Liver (tissue), 9 donors: Measurements from ENCODE around the gene TMIE. TPM values are rescaled to one million over a fixed set of nuclear protein-coding genes. Genes with fewer than 3 reads are reported as not detected.
"Not testable (repeated sequence)": the region's sequence is repeated elsewhere in the genome, so short reads cannot be mapped to it uniquely, and the experiment has no call there.

ENCODE experiments used
- DNase-seq: peaks from one replicate; pipeline ENCODE4 v3.0.0-alpha.2; 2017; ENCODE audit warnings: low spot score
- H3K27ac ChIP-seq, 2 donors: one replicate each; pipeline ENCODE4 v1.7.0; 2013; ENCODE audit warnings: inconsistent platforms in 2 of 2, low read length in 2 of 2, control low read depth in 1 of 2, low read depth in 1 of 2, mild to moderate bottlenecking in 1 of 2
- H3K27me3 ChIP-seq, 4 donors: one replicate each; pipeline versions ENCODE4 v1.6.1 to v1.7.0; 2013; ENCODE audit warnings: low read length in 3 of 4, inconsistent platforms in 1 of 4, mild to moderate bottlenecking in 1 of 4, moderate library complexity in 1 of 4; ENCODE audit not compliant: control insufficient read depth in 4 of 4, insufficient read depth in 4 of 4
- H3K36me3 ChIP-seq, 4 donors: one replicate each; pipeline versions ENCODE4 v1.6.1 to v1.7.0; 2013; ENCODE audit warnings: low read length in 3 of 4, mild to moderate bottlenecking in 3 of 4, low read depth in 1 of 4, moderate library complexity in 1 of 4; ENCODE audit not compliant: control insufficient read depth in 4 of 4, insufficient read depth in 3 of 4
- H3K4me1 ChIP-seq, 4 donors: one replicate each; pipeline versions ENCODE4 v1.6.1 to v1.7.0; 2013; ENCODE audit warnings: low read length in 3 of 4, mild to moderate bottlenecking in 3 of 4, moderate library complexity in 1 of 4; ENCODE audit not compliant: control insufficient read depth in 4 of 4, insufficient read depth in 4 of 4
- H3K4me3 ChIP-seq, 3 donors: one replicate each; pipeline versions ENCODE4 v1.6.1 to v1.7.0; 2013; ENCODE audit warnings: low read length in 3 of 3, control low read depth in 1 of 3, low read depth in 1 of 3, mild to moderate bottlenecking in 1 of 3
- H3K9ac ChIP-seq, 2 donors: one replicate each; pipeline ENCODE4 v1.7.0; 2013; ENCODE audit warnings: low read length in 2 of 2, mild to moderate bottlenecking in 2 of 2, moderate library complexity in 2 of 2, control low read depth in 1 of 2, low read depth in 1 of 2
- H3K9me3 ChIP-seq, 4 donors: one replicate each; pipeline versions ENCODE4 v1.6.1 to v1.7.0; 2013; ENCODE audit warnings: low read length in 3 of 4; ENCODE audit not compliant: control insufficient read depth in 4 of 4
- FOXA1 ChIP-seq: IDR thresholded peaks from 2 replicates; pipeline ENCODE4 v1.6.1; 2016; ENCODE audit warnings: antibody characterized with exemption
- FOXA2 ChIP-seq: IDR thresholded peaks from 2 replicates; pipeline ENCODE4 v1.6.1; 2016; ENCODE audit warnings: antibody characterized with exemption
- HNF4A ChIP-seq, 2 donors: conservative IDR thresholded peaks; 2 replicates each; pipeline ENCODE4 v1.6.1; 2016; ENCODE audit warnings: antibody characterized with exemption in 2 of 2, mild to moderate bottlenecking in 2 of 2
- HNF4G ChIP-seq: IDR thresholded peaks from 2 replicates; pipeline ENCODE4 v1.6.1; 2016; ENCODE audit warnings: antibody characterized with exemption
- JUND ChIP-seq, 2 donors: IDR thresholded peaks; 2 replicates each; pipeline ENCODE4 v1.6.1; 2016; ENCODE audit warnings: antibody characterized with exemption in 2 of 2
- RAD21 ChIP-seq, 2 donors: IDR thresholded peaks; 2 replicates each; pipeline ENCODE4 v1.6.1; 2016; ENCODE audit warnings: antibody characterized with exemption in 2 of 2, mild to moderate bottlenecking in 2 of 2
- RXRA ChIP-seq, 2 donors: IDR thresholded peaks; 2 replicates each; pipeline ENCODE4 v1.6.1; 2017 to 2018; ENCODE audit warnings: antibody characterized with exemption in 2 of 2, mild to moderate bottlenecking in 1 of 2
- TAF1 ChIP-seq: conservative IDR thresholded peaks from 2 replicates; pipeline ENCODE4 v1.6.1; 2016; ENCODE audit warnings: antibody characterized with exemption, mild to moderate bottlenecking
- WGBS: extraction: QIAGEN DNeasy Blood & Tissue Kit; methylation state at CpG from one replicate; pipeline ENCODE4 v1.1.7; 2013; 5-methylcytosine and 5-hydroxymethylcytosine counted together
- polyA plus RNA-seq, 2 donors: library from polyadenylated mRNA; stranded (reverse) in 1 of 2; unstranded in 1 of 2; fragments of 200-250 nt in 1 of 2; fragments of >200 nt in 1 of 2; fragmentation: Nextera tagmentation in 1 of 2; extraction: Ambion mirVana in 1 of 2; gene quantifications; one replicate each; pipeline versions ENCODE4 v1.2.1 to v1.2.3, GENCODE V29; 2013 to 2015
- total RNA-seq, 2 donors: library from RNA; depleted of rRNA; stranded (reverse); fragments of >200 nt; gene quantifications; one replicate each; pipeline ENCODE4 v1.2.3, GENCODE V29; 2014
- TF ChIP-seq, protein P1 (sequence below): IDR thresholded peaks from 2 replicates; pipeline ENCODE4 v1.6.1; 2016; ENCODE audit warnings: antibody characterized with exemption
- TF ChIP-seq, protein P2 (sequence below): fragments of 150-350 bp; IDR thresholded peaks from 2 replicates; pipeline ENCODE4 v1.5.1; 2017; ENCODE audit warnings: improper control_type of control experiment, low read depth, low read length; ENCODE audit not compliant: missing input control
- donor health status: healthy.
- donor health status: healthy.
- donor health status: healthy.
- donor health status: healthy.
- donor health status: healthy.

TMIE gene
- total and polyA plus RNA-seq, 4 donors, result 0.13 to 0.26 (median 0.15) TPM

DNA sequence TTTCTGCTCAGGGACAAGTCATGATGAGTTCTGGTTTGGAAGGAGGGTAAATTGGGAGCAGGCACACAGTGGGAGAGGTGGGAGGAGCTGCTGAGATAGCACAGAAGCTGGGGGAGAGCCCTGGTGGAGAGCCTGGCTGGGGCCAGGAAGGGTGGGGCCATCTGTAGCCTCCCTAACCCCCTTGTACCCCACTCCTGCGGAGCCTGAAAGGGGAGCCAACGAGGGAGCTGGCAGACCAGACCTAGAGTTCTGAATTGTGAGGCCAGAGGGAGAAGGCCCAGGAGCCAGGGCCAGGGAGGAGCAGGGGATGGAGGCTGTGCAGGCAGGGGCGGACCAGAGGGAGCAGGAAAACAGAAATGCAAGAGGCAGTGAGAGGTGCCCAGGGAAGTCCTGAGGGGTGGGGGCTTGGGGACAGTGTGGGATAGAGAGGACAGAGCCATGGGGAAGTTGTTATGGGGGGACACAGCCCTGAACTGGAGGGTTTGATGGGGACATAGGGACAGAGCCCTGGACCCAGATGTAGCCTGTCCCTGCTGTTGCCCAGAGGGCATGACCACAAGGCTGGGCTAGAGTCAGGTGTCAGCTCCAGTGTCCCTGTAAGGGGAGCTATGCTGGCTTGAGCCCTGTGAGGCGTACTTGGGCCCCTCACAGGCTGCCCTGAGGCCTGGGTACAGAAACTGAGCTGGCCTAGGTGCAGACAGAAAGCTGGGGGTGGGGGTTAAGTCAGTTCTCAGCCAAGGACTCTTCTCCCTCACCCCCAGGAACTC is 1.2 kb downstream of the TMIE start:
- 85% methylated on average over 4 of the region's 4 CpGs for WGBS
- Histone ChIP-seq H3K4me3 (no peak overlapping the region), H3K9ac (no peak overlapping the region), H3K4me1 (peaks cover 7 to 24% (median 20%) of the 10 kb centered on the region in 4 donors), H3K27me3 (no peaks in the 10 kb centered on the region), H3K9me3 (no peaks in the 10 kb centered on the region), H3K36me3 (no peaks in the 10 kb centered on the region), H3K27ac (no peak overlapping the region)
- DNase-seq, result no peak
- TF ChIP-seq RAD21 (IDR thresholded peaks at IDR 0.05), result no peak
- no peak for TF ChIP-seq JUND (IDR thresholded peaks at IDR 0.05)
- no peak for TF ChIP-seq TAF1
- TF ChIP-seq HNF4A (conservative IDR thresholded peaks at IDR 0.05), result no peak
- no peak for TF ChIP-seq FOXA2

GRCh38 chr3:46703013-46703520 is 1.9 kb downstream of the TMIE start:
- no peaks in the 10 kb centered on the region for H3K9me3 ChIP-seq
- TF ChIP-seq, protein P1, sequence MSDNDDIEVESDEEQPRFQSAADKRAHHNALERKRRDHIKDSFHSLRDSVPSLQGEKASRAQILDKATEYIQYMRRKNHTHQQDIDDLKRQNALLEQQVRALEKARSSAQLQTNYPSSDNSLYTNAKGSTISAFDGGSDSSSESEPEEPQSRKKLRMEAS, result no peak
- TF ChIP-seq FOXA1, result no peak
- no peak for TF ChIP-seq HNF4G
- no peak overlapping the region for H3K9ac ChIP-seq
- no peaks in the 10 kb centered on the region for H3K36me3 ChIP-seq
- H3K4me1 ChIP-seq, result peaks cover 7 to 24% (median 20%) of the 10 kb centered on the region in 4 donors
- no peak overlapping the region for H3K4me3 ChIP-seq
- 94% methylated on average over 4 of the region's 4 CpGs for WGBS
- no peaks in the 10 kb centered on the region for H3K27me3 ChIP-seq
- no peak for DNase-seq
- H3K27ac ChIP-seq, result no peak overlapping the region

GRCh38 chr3:46704346-46704745 is 3.2 kb downstream of the TMIE start:
- H3K9ac ChIP-seq, H3K27me3 ChIP-seq, H3K36me3 ChIP-seq, DNase-seq, H3K27ac ChIP-seq, H3K9me3 ChIP-seq, H3K4me3 ChIP-seq: not testable (repeated sequence)
- H3K4me1 ChIP-seq, result peaks cover 7 to 22% (median 19%) of the 10 kb centered on the region in 4 donors
- 25% methylated on average over 7 of the region's 7 CpGs for WGBS

- Histone ChIP-seq H3K9me3 (no peaks in the 10 kb centered on the region), H3K36me3 (no peaks in the 10 kb centered on the region), H3K27me3 (no peaks in the 10 kb centered on the region), H3K27ac (no peak overlapping the region), H3K9ac (no peak overlapping the region), H3K4me3 (no peak overlapping the region), H3K4me1 (peaks cover 6 to 15% (median 11%) of the 10 kb centered on the region in 4 donors)
- DNase-seq, result peak; percentile 76
- TF ChIP-seq RXRA (IDR thresholded peaks at IDR 0.05) (peak; percentile 11 to 22), FOXA2 (no peak), RAD21 (IDR thresholded peaks at IDR 0.05) (peak; percentile 97 to 98), HNF4A (conservative IDR thresholded peaks at IDR 0.05) (peak; percentile 41 to 77)
- TF ChIP-seq, protein P2, sequence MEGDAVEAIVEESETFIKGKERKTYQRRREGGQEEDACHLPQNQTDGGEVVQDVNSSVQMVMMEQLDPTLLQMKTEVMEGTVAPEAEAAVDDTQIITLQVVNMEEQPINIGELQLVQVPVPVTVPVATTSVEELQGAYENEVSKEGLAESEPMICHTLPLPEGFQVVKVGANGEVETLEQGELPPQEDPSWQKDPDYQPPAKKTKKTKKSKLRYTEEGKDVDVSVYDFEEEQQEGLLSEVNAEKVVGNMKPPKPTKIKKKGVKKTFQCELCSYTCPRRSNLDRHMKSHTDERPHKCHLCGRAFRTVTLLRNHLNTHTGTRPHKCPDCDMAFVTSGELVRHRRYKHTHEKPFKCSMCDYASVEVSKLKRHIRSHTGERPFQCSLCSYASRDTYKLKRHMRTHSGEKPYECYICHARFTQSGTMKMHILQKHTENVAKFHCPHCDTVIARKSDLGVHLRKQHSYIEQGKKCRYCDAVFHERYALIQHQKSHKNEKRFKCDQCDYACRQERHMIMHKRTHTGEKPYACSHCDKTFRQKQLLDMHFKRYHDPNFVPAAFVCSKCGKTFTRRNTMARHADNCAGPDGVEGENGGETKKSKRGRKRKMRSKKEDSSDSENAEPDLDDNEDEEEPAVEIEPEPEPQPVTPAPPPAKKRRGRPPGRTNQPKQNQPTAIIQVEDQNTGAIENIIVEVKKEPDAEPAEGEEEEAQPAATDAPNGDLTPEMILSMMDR, result peak; percentile 99
- WGBS, result 24% methylated on average over 4 of the region's 4 CpGs
Measured at GRCh38 chr3:46705022-46705530, 3.9 kb downstream of the TMIE start.
